ENCODE results near the gene RTP5.

The RTP5 gene

GRCh38 chr2:241865416-241865956 lies 4.0 kb upstream of the RTP5 start:
- no peak for TF ChIP-seq CTCF (IDR thresholded peaks at IDR 0.05)

- no peak for TF ChIP-seq CTCF (IDR thresholded peaks at IDR 0.05)
These were observed 3.4 kb upstream of the RTP5 start for GRCh38 chr2:241865957-241866789.

GRCh38 chr2:241866790-241867645 lies 2.5 kb upstream of the RTP5 start:
- TF ChIP-seq CTCF (IDR thresholded peaks at IDR 0.05): no peak

- no peak for TF ChIP-seq CTCF (IDR thresholded peaks at IDR 0.05)
These were observed 1.6 kb upstream of the RTP5 start for GRCh38 chr2:241867776-241868420.

- no peak for TF ChIP-seq CTCF (IDR thresholded peaks at IDR 0.05)
These were observed 858 bp upstream of the RTP5 start for GRCh38 chr2:241868661-241869081.

GRCh38 chr2:241870081-241870541 lies 582 bp downstream of the RTP5 start:
- no peak for TF ChIP-seq CTCF (IDR thresholded peaks at IDR 0.05)
